HG03558 (cell line): ENCODE measurements around the gene PCK1.

Experiments
- ATAC-seq: cut with Tn5 transposase; IDR thresholded peaks from one replicate; pipeline ENCODE4 v1.9.1; 2021; ENCODE audit warnings: moderate number of reproducible peaks; ENCODE audit not compliant: unreplicated experiment; ENCODE audit errors: extremely low read depth

Gene PCK1

GRCh38 chr20:57615445-57615811 lies 54.5 kb downstream of the PCK1 start:
- ATAC-seq, result no peak

- ATAC-seq, result no peak
These were observed 55.4 kb downstream of the PCK1 start for GRCh38 chr20:57616143-57616951.

- no peak for ATAC-seq
These were observed 56.3 kb downstream of the PCK1 start for GRCh38 chr20:57617079-57617795.
